Glomerular visceral epithelial cell (primary cell): Measurements from ENCODE around the gene TPPP.

ENCODE experiments used
- DNase-seq: peaks from one replicate; pipeline ENCODE4 v3.0.0-alpha.2; 2016; ENCODE audit errors: extremely low spot score

TPPP gene

DNA sequence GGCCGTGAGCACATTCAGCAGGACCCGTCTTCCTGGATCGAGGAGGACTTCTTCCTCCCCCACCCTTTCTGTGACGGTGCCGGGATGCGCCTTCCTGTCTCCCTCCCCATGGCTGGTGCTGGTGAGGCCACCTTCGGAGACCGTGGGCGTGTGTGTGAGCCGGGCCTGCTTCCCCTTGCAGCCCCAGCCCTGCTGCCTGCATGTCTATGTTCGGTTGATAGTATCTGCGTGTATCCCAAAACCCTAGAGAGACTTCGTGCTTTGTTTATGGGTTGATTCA, 68.3 kb downstream of the TPPP start:
- no peak for DNase-seq

DNA sequence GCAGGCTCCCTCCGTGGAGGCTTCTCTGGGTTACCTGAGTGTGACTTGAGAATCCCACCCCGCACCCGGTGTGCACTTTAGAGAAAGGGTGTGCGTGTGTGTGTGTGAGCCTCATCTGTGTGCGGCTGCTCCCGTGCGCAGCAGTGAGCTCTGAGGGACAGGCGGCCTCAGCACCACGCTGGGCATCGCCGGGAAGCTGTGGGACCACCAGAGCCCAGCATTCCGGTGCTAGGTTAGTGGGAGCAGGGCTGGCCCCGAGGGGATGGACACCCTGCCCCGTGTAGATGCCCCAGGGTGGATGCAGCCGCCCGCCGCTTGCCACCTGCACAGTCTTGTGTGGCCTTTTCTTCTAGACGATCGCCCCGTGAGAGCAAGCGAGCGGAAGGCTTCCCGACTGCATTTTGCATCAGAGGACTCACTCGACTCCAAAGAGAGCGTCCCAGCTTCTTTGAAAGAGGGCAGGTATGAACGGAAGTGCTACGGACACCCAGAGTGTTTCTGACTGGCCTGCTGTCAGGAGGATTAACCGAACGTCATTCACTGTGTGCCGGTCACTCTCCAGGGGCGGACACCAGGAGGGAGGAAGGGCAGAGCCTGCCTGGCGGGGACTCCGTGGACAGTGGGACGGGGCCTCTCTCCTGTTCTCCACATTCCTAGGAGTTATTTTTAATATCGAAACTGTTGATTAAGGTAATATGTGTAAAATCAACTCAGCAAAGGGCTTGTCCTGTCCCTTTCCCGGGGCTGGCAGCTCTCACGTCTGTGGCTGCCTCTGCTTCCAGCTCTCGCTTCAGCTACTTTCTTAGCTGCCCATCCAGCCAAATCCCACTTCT, 68.8 kb downstream of the TPPP start:
- no peak for DNase-seq

DNA sequence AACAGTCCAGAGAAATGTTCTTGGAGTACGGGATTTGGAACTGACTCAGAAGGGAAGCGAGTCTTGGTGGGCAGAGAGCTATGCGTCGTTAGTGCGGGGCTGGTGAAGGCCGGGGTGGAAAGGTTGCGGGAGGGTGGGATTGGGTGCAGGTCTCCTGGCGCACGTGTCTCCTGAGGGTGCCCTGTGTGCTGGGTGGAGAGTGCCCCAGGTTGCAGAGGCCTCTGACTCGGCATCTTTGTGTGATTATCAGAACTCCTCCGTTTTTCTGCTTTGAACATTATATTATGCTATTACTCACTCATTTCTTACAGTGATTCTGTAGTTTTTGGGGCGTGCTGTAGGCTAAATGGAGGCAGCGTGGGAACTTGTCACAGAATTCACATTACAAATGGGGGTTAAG, 69.6 kb downstream of the TPPP start:
- DNase-seq = no peak

DNA sequence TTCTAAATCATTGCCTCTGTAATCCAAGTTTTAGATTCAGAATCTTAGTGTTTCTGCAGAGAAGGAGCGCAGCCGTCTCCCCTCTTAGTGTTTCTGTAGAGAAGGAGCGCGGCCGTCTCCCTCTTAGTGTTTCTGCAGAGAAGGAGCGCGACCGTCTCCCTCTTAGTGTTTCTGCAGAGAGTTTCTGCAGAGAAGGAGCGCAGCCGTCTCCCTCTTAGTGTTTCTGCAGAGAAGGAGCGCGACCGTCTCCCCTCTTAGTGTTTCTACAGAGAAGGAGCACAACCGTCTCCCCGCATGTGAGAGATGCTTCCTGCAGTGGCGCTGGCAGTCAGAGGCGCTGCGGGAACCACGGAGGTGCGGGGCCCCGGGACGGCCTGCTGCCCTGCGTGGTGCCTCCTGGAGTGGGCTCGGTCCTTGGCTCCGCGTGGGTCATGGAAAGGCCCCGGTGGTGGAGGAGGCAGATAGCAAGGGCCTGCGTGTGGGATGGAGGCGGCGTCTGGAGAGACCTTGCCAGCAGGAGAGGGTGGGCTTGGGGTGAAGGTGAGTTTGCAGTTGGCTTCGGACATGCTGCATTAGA, 70.1 kb downstream of the TPPP start:
- no peak for DNase-seq

DNA sequence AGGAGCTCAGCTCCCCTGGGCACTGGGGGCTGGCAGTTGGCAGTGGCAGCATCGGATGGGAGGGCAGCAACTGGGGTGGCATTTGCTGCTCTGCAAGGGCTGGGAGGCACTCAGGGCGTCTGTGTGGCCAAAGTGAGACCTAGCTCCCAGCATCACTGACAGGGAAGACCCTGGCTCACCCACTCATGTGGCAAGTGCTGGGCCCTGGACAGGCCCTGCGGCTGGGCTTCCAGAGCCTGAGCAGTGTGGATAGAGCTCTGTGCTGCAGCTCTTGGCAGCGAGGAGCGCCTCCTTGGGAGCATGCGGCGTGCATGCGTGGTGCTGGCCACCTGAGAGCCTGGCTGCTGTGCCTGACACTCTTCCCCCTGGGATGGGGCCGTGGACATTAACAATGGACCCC, 70.8 kb downstream of the TPPP start:
- no peak for DNase-seq

DNA sequence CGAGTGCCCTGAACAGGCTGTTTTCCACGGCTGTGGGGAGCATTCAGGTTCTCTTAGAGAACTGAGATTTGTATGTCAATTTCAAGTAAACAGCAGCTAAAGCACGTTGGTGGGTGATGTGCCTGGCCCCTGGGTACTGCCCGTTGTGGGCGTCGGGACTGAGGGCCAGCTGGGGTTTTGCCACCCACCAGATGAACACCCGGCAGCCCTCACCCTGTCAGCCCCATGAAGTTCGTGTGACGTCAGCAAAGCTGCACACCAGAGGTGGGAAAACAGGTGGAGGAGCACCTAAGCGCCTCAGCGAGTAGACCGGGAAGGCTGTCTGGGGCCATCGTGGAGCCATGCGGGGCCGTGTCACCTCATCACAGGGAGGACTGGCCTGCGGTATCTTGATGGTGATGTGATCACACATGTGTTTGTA, 71.8 kb downstream of the TPPP start:
- DNase-seq = no peak

DNA sequence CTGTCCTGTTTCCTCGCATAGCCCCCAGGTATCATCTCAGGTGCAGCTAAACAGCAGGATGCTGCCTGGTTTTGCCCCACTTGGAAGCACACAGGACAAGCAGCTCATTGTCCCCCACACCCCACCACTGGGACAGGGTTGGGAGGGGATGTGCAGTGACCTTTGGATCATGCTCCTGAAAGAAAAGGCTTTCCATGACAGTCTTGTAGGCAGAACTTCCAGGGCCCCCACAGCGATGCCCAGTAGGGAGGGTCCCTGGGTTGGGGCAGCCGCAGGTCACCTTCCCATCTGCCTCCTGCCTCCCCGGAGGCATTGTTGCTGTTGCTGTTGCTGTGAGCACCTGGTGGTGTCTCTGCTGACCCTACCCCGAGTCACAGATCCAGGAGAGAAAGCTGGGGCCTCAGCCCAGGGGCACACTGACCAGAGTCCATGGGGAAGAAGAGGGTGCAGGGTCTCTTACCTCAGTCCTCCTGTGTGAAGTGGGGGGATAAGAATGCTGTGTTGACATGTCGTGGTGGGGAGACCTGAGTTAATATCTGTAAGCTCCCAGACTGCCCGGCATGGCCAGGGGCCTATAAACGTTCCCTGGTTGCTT, 72.5 kb downstream of the TPPP start:
- DNase-seq = no peak

DNA sequence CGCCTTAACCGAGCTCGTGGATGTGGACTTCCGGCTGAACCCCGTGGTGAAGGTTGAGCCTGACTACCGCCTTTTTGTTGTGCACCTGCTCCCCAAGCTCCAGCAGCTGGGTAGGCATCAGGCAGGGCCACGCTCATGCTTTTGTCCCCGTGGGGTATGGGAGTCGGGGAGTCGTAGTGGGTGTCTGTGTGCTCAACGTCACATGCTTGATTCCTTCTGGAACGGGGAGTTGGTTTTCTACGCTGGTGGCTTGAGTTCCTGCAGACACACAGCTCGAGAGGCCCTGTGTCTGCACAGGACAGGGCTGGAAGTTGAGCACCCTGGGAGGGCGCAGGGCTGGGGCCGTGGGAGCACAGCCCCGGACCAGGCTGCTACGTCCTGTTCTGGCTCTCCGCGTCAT, 73.0 kb downstream of the TPPP start:
- DNase-seq = no peak

DNA sequence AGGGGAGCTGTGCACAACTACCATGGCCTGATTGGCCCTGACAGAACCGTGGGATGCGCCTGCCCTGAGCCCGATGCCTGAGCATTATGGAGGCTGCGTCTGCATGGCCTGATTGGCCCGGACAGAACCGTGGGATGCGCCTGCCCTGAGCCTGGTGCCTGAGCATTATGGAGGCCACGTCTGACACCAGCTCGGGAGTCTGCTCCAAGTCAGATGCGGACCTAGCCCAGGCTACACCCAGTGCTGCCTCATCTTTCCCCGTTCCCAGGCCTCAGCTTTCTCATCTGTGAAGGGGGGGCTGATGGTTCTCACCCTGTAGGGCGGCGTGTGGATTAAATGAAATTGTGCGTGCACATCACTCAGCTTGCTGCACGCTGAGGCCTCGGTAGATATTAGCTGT, 73.7 kb downstream of the TPPP start:
- no peak for DNase-seq

DNA sequence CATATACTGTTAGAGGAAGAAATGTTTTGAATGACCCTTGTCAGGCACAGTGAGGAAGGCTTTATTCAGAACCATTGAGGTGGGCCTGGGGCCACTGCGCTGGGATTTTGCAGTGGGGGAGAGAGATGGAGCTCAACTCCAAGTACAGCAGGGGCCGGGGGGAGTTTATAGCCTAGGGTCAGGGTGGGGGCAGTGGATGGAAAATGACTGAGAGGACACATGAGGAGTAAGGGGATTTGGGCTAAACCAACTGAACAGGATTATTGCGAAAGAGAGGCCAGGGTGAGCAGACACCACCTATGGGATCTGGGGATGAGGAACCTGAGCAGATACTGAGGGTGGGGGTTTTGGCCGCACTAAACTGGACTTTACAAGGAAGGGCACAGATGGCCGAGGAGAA, 74.7 kb downstream of the TPPP start:
- DNase-seq = no peak

DNA sequence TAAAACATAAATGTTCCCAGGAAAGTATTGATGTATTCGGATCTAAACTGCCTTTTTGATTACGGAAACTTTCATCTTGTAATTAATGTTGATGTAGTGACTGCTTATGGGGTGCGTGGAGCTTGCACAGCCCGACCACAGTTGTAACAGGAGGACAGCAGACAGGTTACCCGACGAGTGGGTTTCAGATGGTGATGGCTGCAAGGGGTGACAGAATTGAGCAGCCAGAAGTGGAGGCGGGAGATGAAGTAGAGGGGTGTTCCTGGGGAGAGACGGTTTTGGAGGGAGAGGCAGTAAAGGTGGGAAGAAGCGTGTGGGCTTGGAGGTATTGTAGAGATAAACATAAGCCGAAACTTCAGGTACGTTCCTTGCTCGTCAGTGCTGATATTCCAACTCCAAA, 75.3 kb downstream of the TPPP start:
- no peak for DNase-seq

DNA sequence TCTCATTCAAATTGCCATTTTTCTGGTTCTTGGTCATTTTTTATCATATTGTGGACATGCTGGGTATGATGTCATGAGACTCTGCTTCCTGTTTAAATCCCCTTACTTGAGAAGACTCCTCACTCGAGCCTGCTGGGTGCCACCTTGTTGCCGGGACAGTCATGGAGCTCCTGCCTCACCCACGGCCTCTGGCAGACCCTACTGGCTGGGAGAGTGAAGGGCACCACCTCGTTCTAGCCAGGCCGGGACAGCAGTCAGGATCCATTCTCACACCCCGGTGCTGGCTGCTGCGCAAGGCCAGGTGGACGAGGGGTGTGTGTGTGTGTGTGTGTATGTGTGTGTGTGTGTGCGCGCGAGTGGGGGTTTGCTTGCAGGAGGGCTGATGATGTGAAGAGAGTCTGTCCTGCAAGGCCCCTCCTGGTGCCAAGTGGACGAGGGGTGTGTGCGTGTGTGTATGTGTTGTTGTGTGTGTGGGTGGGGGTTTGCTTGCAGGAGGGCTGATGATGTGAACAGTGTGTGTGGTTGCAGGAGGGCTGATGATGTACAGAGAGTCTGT, 76.6 kb downstream of the TPPP start:
- DNase-seq = no peak

DNA sequence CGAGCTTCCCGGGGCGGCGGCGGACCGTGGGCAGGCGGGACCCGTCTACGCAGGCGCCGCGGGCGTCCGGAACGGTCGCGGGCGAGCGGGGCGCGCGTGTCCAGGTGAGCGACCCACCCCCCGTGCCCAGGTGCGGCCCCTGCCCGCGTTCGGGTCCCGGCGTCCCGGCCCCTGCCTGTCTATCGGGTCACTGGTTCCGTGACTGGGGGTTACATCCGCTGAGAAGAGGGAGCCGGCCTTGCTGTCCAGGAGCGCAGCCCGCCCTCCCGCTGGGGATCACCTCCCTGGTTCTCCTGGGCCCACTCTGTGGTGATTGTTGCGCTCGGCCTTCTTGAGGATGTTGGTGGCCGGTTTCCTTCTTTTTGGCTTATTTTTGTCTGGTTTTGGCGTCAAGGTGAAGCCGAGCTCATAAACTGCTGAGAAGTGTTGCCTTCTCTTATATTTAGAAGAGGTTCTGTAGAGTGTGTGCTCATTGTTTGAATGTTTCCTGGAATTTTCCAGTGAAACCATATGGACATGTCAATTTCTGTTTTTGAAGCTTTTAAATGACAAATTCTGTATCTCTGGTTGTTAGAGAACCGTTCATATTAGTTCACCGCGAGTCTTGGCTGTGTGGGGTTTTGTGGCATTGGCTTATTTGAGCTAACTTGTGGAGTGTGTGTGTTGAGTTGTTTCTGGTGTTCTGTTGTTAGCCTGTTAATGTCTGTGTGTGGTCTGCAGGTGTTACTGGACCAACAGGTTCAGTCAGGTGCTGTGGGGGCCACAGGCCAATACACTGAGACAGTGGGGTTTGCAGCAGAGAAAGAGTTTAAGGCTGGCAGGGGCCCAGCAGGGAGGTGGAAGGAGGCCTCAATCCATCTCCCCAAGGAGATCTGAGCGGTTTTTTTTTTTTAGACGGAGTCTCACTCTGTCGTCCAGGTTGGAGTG, 80.4 kb downstream of the TPPP start:
- DNase-seq = peak; percentile 37

DNA sequence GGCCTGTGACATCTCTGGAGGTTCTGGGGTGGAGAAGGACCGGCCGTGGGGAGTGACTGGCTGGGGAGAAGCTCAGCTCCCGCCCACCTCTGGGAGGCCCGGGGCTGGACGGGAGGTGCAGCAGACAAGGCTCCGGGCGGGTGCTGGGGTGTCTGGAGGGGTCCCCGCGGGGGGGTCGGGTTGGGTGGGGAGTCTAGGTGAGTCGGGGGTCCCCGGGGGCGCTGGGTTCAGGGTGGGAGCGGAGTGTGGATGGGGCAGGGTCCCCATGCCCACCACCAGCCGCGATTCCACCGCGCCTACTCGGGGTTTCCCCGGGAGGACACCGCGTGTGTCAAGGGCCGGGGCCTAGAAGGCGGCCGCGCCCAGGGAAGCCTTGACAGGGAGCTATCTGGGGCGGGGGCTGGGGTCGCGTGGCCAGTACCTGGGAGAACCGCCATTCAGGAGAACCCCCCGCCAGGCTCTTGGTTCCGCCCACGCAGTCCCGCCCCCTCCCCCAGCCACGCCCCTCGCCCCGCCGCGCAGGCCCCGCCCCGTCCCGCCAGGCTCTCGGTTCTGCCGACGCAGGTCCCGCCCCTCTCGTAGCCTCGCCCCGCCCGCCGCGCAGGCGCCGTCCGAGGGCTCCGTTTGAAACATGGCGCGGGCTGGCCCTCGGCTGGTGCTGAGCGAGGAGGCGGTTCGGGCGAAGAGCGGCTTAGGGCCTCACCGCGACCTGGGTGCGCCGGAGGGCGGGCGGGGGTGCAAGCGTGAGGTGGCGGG, 81.2 kb downstream of the TPPP start, which contains the start of gene CEP72:
Gene CEP72 (plus strand): TSS at position 610 of the 756 bp plus-strand sequence. CDS start 22 bp downstream, at position 632.
- DNase-seq = peak; percentile 92

DNA sequence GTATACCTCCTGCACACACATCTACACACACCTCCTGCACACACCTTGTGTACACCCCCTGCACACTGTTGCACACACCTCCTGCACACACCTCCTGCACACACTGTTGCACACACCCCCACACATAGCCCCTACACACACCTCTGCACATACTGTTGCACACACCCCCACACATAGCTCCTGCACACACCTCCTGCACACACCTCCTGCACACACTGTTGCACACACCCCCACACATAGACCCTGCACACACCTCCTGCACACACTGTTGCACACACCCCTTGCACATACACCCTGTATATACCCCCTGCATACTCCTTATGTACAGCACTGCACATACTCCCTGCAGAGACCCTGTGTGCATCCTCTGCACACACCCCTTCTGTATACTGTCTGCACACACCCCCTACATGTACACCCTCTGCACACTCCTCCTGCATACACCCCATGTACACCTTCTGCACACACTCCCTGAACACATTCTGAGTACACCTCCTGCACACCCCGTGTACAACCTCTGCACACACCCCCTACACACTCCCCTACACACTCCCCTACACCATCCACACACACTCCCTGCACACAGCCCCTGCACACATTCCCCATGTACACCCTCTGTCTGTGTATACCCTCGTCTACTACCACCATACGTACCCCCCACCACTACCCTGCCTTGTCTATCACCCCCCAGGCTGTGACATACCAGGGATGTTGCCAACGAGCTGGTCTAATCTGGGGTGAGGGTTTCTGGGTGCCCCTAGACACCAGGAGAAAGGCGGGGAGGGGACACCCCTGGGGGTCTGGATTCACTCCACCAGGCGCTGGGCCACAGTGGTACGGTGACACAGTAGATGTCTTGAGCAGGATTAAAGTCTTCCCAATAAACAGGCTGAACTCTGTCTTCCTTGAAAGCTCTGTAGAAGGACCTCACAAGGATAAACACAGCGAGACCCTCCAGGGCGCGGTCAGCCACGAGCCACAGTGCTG, 82.1 kb downstream of the TPPP start:
- no peak for DNase-seq

DNA sequence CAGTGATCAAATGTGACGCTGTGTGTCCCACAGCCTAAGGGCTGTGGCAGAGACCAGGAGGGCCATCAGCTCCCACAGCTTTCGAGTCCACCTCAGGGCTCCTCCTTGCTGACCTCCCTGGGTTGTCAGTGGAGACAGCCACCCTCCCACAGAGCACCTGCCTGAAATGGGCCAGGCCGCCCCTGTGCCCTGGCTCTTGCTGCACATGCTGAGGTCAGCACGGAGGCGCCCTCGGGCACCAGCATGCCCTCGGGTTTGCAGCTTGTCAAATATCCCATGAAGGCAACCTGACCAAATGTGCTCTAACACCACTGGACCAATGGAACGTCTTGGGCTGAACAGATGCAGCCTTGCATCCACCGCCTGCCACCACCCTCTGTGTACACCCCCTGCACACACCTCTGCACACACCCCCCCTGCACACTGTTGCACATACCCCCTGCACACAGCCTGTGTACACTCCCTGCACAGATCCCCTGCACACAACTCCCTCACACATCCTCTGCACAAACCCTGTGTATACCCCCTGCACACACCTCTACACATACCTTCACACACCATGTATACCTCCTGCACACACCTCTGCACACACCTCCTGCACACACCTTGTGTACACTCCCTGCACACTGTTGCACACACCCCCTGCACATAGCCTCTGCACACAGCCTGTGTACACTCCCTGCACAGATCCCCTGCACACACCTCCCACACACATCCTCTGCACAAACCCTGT, 83.0 kb downstream of the TPPP start:
- no peak for DNase-seq
